Medulla oblongata (tissue), 1 donor: ENCODE results near the gene GMEB1.
"Not testable (repeated sequence)": the region's sequence is repeated elsewhere in the genome, so short reads cannot be mapped to it uniquely, and the experiment has no call there.

ENCODE experiments used
- DNase-seq: peaks from one replicate; pipeline ENCODE4 v3.0.0-alpha.2; 2015; ENCODE audit errors: extremely low spot score

GMEB1 gene, protein sequence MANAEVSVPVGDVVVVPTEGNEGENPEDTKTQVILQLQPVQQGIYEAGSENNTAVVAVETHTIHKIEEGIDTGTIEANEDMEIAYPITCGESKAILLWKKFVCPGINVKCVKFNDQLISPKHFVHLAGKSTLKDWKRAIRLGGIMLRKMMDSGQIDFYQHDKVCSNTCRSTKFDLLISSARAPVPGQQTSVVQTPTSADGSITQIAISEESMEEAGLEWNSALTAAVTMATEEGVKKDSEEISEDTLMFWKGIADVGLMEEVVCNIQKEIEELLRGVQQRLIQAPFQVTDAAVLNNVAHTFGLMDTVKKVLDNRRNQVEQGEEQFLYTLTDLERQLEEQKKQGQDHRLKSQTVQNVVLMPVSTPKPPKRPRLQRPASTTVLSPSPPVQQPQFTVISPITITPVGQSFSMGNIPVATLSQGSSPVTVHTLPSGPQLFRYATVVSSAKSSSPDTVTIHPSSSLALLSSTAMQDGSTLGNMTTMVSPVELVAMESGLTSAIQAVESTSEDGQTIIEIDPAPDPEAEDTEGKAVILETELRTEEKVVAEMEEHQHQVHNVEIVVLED

DNA sequence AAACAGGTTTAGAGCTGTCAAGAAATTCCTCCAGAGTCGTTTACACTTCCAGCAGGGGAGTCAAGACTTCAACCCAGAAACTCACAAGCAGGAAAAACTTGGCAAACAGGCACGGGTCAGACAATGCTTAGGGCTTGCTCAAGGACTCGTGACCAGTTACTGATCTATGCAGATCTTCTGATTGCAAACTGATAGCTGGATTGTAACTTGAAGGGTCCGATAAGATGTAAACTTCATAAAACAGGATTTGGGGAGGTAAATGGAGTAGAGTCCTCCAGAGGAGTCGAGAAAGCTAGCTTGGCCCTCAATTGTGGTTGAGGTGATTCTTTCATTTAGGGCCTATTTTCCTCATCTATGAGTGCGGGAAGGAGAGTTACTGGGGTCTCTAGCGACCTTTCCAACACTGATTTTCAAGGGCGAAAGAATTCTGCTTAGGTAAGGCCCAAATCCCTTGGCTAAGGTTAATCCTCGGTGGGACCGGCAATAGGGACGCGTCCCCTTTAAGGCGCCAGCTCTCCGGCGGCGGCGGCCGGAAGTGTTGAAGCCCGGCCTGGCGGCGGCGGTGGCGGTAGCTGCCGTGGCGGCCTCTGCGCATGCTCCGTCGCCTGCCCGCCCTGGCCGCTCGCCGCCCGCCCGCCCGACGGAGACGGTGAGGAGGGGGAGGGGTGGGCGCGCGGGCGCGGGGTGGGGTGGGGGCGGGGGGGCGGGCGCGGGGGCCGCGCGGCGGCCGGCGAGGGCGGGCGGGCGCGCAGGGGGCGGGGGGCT is at the start of gene GMEB1:
Gene GMEB1, plus strand, starts transcription at position 594 of the 765 bp plus-strand sequence. CDS start 14,829 bp downstream, outside the sequence.
- DNase-seq, result peak; percentile 87

DNA sequence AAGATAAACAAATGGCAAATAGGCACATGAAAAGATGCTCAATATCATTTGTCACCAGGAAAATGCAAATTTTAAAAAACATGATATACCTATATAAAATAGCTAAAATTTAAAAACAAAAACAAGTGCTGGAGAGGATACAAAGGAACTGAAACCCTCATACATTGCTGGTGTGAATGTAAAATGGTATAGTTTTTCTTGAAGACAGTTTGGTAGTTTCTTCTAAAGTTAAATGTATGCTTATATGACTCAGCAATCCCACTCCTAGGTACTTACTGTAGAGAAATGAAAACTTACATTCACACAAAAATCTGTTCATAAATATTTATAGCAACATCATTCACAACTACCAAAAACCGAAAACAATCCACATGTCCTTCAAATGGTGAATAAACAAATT is 36.9 kb upstream of the GMEB1 start:
- DNase-seq, result no peak

DNA sequence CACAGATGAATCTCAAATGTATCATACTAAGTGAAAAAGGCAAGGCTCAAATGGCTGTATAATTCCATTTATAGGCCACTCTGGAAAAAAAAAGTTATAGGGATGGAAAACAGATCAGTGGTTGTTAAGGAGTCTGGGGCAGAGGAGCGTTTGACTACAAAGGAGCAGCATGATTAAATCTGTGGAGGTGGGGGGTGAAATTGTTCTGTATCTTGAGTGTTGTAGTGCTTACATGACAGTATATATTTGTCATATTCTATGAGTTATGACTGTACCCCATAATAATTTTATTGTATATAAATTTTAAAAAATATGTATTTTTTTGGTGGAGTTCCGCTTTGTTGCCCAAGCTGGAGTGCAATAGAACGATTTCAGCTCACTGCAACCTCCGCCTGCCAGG is 36.0 kb upstream of the GMEB1 start:
- DNase-seq, result no peak

DNA sequence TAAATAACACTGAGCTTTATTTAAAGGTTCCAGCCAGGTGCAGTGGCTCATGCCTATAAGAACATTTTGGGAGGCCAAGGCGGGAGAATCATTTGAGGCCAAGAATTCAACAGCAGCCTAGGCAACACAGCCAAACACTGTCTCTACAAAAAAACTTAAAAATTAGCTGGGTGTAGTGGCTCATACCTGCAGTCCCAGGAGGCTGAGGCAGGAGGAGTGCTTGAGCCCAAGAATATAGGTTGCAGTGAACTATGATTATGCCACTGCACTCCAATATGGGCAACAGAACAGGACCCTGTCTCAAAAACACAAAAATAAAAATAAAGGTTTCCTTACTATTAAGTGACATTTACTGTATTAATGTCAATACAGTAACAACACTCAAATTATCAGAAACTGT is 27.8 kb upstream of the GMEB1 start:
- no peak for DNase-seq

DNA sequence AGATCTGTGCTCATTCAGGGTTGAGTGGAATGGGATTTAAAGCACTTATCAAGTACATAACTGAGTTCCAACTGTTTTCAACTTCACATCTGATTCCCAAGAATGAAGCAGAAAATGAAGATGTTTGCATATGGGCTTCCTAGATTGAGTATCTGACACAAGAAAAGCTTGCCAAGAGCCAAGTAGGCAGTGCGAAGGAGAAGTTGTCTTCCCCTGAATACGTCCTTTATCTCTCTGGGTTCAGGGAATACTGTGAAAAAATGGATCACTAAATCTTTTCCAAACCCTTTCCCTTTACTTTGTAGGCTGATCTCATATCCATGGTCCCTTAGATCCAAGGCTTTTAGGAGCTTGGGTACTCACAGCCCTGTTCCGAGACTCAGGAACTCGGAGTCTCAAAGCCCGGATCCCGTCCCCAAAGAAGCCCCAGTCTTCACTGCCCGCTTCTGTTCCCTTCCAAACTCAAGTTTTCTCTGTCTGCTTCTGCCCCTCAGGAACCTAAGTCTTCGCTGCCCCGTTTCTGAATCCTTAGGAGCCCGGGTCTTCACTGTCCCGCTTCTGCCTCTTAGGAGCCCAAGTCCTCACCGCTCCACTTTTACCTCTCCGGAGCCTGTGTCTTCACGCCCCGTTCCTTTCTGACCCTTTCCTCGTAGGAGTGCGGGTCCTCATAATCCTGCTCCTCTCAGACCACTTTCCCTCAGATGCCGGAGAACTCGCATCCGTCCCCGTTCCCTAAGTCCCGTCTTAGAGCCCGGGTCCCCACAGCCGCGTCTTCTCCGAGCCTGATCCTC is 26.3 kb upstream of the GMEB1 start:
- DNase-seq, result peak; percentile 28

DNA sequence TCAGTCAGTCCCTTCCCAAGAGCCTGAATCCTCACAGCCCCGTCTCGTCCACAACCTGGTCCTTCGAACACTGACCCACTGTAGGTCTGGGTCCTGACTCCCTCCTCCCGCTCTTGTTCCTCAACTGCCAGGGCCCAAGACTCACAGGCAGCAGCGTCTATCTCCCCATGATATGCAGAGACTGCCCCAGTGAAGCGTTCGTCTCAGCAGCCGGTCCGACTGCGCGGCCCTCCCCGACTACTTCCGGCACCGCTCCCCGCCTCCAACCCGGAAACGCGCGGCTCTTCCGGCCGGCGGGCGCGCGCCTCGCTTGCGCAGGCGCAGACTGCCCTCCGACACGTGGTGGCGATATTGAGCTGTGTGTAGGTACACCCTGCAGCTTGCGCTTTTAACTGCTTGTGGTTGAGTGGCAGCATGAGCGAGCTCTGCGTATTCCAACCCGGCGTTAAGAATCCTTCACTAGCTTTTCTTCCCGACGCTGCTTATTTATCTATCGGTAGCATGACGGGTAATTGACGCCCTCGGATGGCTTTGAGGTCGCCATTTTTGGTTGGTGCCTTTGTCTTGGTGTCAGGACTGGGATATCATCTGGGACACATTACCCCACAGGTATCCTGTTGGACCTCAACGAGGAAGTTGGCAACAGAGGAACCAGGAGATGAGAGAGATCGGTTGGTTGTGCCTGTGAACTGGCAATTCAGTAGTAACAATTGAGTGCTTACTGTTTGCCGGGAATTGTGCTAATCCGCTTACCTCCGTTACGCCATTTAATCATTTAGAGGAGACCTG is 25.5 kb upstream of the GMEB1 start, which contains the start of gene TAF12:
Gene TAF12, minus strand, starts transcription at position 221 of the 789 bp plus-strand sequence. CDS start 20,986 bp downstream, outside the sequence.
- peak; percentile 97 for DNase-seq

DNA sequence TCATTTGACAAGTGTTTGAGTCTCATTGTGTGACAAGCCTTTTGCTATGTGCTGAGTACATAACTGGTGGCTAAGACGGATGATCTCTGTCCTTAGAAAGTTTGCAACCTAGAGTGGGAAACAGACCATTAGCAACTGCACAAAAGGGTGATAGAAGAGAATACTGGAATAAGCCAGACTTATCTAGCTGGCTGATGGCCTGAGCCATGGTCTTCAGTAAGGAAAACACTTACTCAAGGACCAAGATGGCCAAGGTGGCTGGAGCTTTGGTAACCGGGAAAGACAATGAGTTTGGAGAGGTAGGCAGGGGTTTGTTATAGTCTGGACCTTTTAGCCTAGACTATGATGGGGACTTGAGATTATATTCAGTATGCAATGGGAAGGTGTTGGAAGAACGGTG is 24.1 kb upstream of the GMEB1 start:
- no peak for DNase-seq

DNA sequence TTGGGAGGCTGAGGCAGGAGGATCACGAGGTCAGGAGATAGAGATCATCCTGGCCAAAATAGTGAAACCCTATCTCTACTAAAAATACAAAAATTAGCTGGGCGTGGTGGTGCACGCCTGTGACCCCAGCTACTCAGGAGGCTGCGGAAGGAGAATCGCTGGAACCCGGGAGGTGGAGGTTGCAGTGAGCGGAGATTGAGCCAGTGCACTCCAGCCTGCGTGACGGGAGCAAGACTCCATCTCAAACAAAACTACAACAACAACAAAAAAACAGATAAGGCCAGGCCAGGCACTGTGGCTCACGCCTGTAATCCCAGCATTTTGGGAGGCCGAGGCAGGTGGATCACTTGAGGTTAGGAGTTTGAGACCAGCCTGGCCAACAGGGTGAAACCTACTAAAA is 23.2 kb upstream of the GMEB1 start:
- not testable (repeated sequence) for DNase-seq

DNA sequence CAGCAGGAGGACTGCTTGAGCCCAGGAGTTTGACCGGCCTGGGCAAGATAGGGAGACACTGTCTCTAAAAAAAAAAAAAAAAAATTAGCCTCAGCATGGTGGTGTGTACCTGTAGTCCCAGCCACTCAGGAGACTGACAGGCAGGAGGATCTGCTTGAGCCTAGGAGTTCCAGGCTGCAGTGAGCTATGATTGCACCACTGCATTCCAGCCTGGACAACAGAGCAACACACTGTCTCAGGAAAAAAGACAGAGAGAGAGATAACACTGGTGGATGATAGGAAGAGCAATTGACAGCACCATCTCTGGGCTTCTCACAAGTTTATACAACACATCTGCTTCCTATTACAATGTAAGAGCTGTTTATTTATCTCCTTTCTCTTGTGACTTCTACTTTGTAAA is 22.5 kb upstream of the GMEB1 start:
- no peak for DNase-seq

DNA sequence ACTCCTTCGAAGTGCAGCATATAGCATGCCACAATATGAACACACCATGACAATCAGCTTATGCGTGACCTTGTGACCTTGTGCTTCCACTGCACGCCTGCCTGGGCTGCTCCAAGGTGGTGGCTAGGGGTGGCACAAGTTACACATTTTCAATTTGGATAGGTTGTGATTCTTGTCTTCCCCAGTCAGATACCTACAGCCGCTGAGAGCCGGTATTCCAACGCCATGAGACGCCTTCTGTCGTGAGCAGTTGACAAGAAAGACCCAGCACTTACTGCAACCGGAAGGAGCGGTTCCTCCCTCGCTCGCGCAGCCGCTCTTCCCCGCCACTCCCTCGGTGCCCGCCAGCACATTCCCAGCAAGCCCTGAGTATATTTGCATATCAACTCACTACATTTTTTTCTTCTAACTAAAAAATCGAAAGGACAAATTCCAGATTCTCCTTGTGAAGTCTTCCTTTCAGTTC is 20.5 kb upstream of the GMEB1 start:
- DNase-seq, result peak; percentile 94

DNA sequence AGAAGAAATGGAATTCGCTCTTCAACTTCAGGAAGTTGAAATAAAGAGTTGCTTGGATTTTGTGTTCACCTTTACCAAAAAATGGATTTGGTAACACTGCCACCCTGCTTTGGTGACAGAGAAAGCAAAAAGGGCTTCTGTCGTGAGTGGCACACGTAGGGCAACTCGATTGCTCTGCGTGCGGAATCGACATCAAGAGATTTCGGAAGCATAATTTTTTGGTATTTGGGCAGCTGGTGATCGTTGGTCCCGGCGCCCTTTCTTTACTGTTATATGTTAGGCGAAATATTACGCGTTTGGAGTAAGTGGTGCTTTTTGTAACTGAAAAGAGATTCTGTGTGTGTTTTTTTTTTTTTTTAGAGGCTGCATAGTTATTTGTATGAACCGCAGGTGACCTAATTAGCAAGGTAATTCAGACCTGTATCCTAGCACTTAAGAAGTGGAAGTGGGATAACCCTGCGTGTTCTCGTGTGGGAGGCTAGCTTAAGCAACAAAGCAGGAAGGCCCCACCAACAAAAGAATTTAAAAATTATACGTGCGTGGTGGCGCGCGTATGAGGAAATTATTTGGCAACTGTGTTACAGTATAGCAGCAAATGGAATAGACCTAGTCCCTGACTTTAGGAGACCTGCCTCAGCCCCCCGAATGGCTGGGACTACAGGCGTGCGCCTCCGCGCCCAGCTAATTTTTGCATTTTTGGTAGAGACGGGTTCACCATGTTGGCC is 19.9 kb upstream of the GMEB1 start, which contains the start of gene RNU11:
Gene RNU11, plus strand, starts transcription at position 127 of the 725 bp plus-strand sequence.
- peak; percentile 96 for DNase-seq

DNA sequence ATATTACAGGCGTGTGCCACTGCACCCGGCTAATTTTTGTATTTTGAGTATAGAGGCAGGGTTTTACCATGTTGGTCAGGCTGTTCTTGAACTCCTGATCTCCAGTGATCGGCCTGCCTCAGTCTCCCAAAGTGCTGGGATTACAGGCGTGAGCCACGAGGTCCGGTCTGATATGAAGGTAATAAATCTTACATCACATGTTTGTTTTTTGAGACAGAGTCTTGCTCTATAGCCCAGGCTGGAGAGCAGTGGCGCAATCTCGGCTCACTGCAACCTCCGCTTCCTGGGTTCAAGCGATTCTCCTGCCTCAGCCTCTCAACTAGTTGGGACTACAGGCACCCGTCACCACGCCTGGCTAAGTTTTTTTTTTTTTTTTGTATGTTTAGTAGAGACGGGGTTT is 15.5 kb upstream of the GMEB1 start:
- not testable (repeated sequence) for DNase-seq

DNA sequence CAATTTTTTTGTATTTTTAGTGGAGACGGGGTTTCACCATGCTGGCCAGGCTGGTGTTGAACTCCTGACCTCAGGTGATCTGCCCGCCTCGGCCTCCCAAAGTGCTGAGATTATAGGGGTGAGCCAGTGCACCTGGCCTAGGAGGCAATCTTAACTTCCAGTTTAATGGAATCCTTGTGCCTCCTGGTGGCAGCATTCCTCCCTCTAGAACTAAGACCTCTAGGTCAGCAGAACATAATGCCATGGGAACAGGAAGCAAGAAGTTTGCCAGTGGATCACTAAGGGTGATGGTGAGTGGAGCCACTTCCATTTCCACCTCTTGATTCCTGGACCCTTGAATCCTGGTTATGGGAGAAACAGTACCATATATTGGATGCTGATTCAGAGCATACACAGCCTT is 14.7 kb upstream of the GMEB1 start:
- DNase-seq, result not testable (repeated sequence)

DNA sequence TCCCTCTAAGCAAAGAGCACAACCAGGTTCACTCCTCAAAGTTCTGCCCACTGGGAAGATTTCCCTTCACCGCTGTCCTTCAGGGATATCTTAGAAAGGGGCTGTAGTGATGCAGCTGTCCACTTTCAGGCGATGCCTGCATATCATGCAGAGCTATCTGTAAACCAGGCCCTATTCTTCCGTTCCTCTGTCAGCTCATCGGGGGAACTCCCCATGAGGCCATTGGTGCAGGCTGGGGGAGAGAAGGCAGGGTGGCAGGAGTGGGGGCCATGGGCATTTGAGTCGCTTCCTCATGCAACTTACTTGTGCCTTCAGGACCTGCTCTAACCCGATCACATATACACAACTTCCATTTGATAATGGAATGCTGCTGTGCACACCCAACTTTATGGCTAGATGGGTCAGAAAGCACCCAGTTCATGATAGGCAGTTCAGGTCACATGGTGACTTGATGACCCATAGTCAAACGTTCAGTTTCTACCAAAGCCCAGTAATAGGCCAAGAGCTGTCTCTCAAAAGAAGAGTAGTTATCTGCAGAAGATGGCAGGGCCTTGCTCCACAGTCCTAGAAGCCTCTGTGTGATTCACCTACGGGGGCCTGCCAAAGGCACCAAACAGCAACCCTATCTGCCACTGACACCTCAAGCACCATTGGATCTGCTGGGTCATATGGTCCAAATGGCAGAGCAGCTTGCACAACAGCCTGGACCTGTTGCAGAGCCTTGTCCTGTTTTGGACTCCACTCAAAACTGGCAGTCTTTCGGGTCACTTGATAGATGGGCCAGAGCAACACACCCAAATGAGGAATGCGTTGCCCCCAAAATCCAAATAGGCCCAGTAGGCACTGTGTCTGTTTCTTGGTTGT is 12.9 kb upstream of the GMEB1 start:
- not testable (repeated sequence) for DNase-seq

DNA sequence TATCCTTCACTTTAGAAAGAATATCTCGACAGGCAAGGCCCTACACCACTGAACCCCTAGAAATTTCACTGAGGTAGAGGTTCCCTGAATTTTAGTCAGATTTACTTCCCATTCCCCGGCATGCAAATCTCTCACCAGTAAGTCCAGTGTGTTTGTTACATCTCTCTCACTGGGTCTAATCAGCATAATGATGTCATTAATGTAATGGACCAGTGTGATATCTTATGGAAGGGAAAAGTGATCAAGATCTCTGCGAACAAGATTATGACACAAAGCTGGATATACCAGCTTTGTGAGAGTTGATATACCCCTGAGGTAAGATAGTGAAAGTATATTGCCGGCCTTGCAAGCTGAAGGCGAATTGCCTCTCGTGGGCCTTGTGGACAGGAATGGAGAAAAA is 12.2 kb upstream of the GMEB1 start:
- no peak for DNase-seq

DNA sequence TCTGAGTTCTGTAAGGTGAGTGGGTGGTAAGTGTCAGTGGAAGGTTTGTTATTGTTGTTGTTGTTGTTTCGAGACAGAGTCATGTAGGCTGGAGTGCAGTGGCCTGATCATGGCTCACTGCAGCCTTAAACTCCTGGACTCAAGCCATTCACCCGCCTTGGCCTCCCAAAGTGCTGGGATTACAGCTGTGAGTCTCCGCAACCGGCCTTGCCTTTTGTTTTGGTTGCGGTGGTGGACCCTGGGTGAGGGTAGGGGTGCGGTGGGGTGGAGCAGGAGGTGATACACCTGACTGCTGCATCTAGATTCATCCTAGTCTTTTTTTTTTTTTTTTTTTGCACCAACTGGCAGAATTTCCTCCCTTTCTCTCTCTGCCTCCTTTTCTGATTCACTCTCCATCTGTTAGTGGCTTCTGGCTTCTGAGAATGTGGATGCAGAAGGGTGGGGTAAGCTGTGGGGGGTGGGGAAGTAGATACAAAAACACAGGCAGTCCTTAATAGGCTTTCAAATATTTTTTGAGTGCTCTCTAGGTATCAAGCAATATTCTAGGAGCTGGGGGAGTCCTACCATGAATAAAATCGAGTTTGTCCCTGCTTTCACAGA is 4.6 kb upstream of the GMEB1 start:
- no peak for DNase-seq

DNA sequence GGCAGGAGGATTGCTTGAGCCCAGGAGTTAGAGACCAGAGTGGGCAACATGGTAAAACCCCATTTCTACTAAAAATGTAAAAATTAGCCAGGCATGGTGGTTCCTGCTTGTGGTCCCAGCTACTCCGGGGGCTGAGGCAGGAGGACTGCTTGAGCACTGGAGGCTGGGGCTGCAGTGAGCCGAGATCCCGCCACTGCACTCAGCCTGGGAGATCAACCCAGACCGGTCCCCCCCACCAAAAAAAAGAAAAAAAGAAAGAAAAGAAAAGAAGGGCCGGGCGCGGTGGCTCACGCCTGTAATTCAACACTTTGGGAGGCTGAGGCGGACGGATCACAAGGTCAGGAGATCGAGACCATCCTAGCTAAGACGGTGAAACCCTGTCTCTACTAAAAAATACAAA is 1.8 kb upstream of the GMEB1 start:
- DNase-seq, result no peak

DNA sequence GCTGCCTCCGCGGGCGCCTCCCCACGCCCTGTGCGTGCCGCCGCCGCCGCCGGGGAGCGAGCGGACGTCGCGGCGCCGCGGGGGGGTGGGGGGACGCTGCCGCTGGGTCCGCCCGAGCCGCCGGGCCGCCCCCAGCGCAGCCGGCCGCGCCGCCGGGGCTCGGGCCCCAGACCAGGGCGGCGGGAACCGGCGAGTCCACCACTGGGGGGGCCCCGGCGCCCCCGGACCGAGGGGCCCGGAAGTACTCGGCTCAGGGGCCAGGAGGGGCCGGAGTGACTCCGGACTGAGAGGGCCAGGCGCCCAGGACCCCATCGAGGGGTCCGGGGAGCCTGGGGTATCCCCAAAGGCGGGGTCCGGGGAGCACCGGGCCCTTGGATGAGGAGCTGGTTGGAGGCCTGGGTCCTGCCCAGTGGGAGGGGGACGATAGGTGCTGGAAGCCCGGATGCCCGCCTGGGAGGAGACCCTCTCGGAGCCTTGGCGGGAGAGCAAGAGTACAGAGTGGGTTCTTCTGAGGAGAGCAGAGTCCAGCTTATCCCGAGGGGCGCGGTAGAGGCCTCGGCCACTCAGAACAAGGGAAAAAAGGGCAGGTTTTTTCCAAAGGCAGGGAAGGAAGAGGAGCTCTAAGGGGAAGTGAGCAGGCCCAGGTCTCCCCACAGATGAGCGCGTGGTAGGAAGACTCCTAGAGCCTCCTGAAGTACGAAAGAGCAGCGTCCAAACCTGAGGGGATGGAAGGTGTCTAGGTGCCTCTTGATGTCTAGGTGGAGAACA is 556 bp downstream of the GMEB1 start:
- peak; percentile 48 for DNase-seq
